HepG2 (cell line): Measurements from ENCODE around the gene NRSN2. TPM values are rescaled to one million over a fixed set of nuclear protein-coding genes. Genes with fewer than 3 reads are reported as not detected.

Experiments
- ATF4 ChIP-seq, 2 experiments: fragments of 450-650 bp in 1 of 2; sonication (generic) in 1 of 2; formaldehyde crosslinking; IDR thresholded peaks; 2 replicates each; pipeline versions ENCODE4 v1.5.0 to v1.8.0; 2020 to 2022; ENCODE audit warnings: mild to moderate bottlenecking in 1 of 2, missing genetic modification reagents in 1 of 2
- DNMT3B ChIP-seq: conservative IDR thresholded peaks from 2 replicates; pipeline ENCODE4 v1.6.1; 2016; ENCODE audit warnings: missing biosample characterization, control low read depth
- GATAD1 ChIP-seq: IDR thresholded peaks from 2 replicates; pipeline ENCODE4 v1.6.1; 2016; ENCODE audit warnings: missing genetic modification reagents, missing compliant biosample characterization
- HHEX ChIP-seq: IDR thresholded peaks from 2 replicates; pipeline ENCODE4 v1.6.1; 2016; ENCODE audit warnings: control low read depth
- MBNL3 ChIP-seq: fragments of 250-450 bp; sonication (Bioruptor Pico); conservative IDR thresholded peaks from 2 replicates; pipeline ENCODE4 v1.8.0; 2022; ENCODE audit warnings: mild to moderate bottlenecking, inconsistent platforms
- MIER2 ChIP-seq: IDR thresholded peaks from 2 replicates; pipeline ENCODE4 v1.6.1; 2016; ENCODE audit warnings: missing biosample characterization, missing genetic modification reagents
- PBX2 ChIP-seq: IDR thresholded peaks from 2 replicates; pipeline ENCODE4 v1.6.1; 2016; ENCODE audit warnings: control low read depth
- PHF20 ChIP-seq: sonication (generic); formaldehyde crosslinking; IDR thresholded peaks from 2 replicates; pipeline ENCODE4 v1.5.0; 2020; ENCODE audit warnings: mild to moderate bottlenecking, missing genetic modification reagents
- PREB ChIP-seq: sonication (generic); formaldehyde crosslinking; IDR thresholded peaks from 2 replicates; pipeline ENCODE4 v1.4.0; 2020; ENCODE audit warnings: missing genetic modification reagents
- SAFB2 ChIP-seq: sonication (generic); formaldehyde crosslinking; IDR thresholded peaks from 2 replicates; pipeline ENCODE4 v1.5.1; 2020; ENCODE audit warnings: missing genetic modification reagents, low read depth, mild to moderate bottlenecking, borderline replicate concordance
- SKIL ChIP-seq: sonication (generic); formaldehyde crosslinking; IDR thresholded peaks from 2 replicates; pipeline ENCODE4 v1.8.0; 2022; ENCODE audit warnings: missing genetic modification reagents, mild to moderate bottlenecking, moderate library complexity, borderline replicate concordance
- SMAD9 ChIP-seq: sonication (generic); formaldehyde crosslinking; IDR thresholded peaks from 2 replicates; pipeline ENCODE4 v1.5.1; 2020; ENCODE audit warnings: mild to moderate bottlenecking, missing genetic modification reagents
- WIZ ChIP-seq: sonication (generic); formaldehyde crosslinking; IDR thresholded peaks from 2 replicates; pipeline ENCODE4 v1.5.1; 2020; ENCODE audit warnings: mild to moderate bottlenecking, missing genetic modification reagents
- ZMYM3 ChIP-seq: sonication (generic); formaldehyde crosslinking; IDR thresholded peaks from 2 replicates; pipeline ENCODE4 v1.5.1; 2020; ENCODE audit warnings: mild to moderate bottlenecking, missing genetic modification reagents
- ZNF205 ChIP-seq: IDR thresholded peaks from 2 replicates; pipeline ENCODE4 v1.6.1; 2018; ENCODE audit warnings: missing biosample characterization, missing genetic modification reagents
- ZNF274 ChIP-seq: sonication (generic); formaldehyde crosslinking; IDR thresholded peaks from 2 replicates; pipeline ENCODE4 v1.5.1; 2020; ENCODE audit warnings: mild to moderate bottlenecking, missing genetic modification reagents
- ZNF383 ChIP-seq: sonication (generic); formaldehyde crosslinking; IDR thresholded peaks from 2 replicates; pipeline ENCODE4 v1.4.0; 2020; ENCODE audit warnings: missing genetic modification reagents, mild to moderate bottlenecking, borderline replicate concordance
- ZNF512 ChIP-seq: sonication (generic); formaldehyde crosslinking; IDR thresholded peaks from 2 replicates; pipeline ENCODE4 v1.4.0; 2020; ENCODE audit warnings: mild to moderate bottlenecking, missing genetic modification reagents
- polyA plus RNA-seq, 8 experiments: library from polyadenylated mRNA; depleted of rRNA in 3 of 8; stranded (reverse) in 7 of 8; unstranded in 1 of 8; fragments of >200 nt; fragmentation: Illumina TruSeq in 4 of 8; extraction: Trizol in 4 of 8; gene quantifications; 2 replicates each; pipeline versions ENCODE4 v1.2.1 to v1.2.3, GENCODE V29; 2011 to 2016; ENCODE audit warnings: low read depth in 4 of 8, missing spikeins in 1 of 8, mixed read lengths in 1 of 8; ENCODE audit not compliant: insufficient read depth in 1 of 8
- total RNA-seq, 5 experiments: library from RNA; depleted of rRNA; stranded (reverse); fragments of >200 nt; fragmentation: Illumina TruSeq; extraction: Trizol; gene quantifications; 2 replicates each; pipeline ENCODE4 v1.2.3, GENCODE V29; 2016; ENCODE audit warnings: low read depth in 1 of 5

Gene NRSN2
- total and polyA plus RNA-seq, 2 of the 13 experiments (the other 11 are each of a cell fraction or from before 2014, with no cell fraction given): 32.3 to 49.4 TPM

- TF ChIP-seq ATF4 (CRISPR knock-in tag; IDR thresholded peaks at IDR 0.05) (peak in 1 of 2 experiments; percentile 50; a peak in 2 of 4 replicates), MIER2 (CRISPR knock-in tag) (0 out of 2 replicates have a peak, but pooled peaks have one; percentile 3), ZNF512 (CRISPR knock-in tag) (peak; percentile 78; the same call in 1 of the 2 replicates), ZMYM3 (CRISPR knock-in tag) (peak; percentile 35; the same call in 1 of the 2 replicates), GATAD1 (CRISPR knock-in tag) (no peak), HHEX (CRISPR knock-in tag) (no peak), ZNF383 (CRISPR knock-in tag) (peak; percentile 61; the same call in 1 of the 2 replicates), ZNF274 (CRISPR knock-in tag) (no peak), SMAD9 (CRISPR knock-in tag) (0 out of 2 replicates have a peak, but pooled peaks have one; percentile 17), SAFB2 (CRISPR knock-in tag) (0 out of 2 replicates have a peak, but pooled peaks have one; percentile 5), DNMT3B (CRISPR knock-in tag) (peak; percentile 78; the same call in 1 of the 2 replicates), PREB (CRISPR knock-in tag) (no peak), SKIL (CRISPR knock-in tag) (0 out of 2 replicates have a peak, but pooled peaks have one; percentile 27), PBX2 (CRISPR knock-in tag) (0 out of 2 replicates have a peak, but pooled peaks have one; percentile 7), ZNF205 (CRISPR knock-in tag) (peak; percentile 4; the same call in 1 of the 2 replicates), PHF20 (CRISPR knock-in tag) (0 out of 2 replicates have a peak, but pooled peaks have one; percentile 6), WIZ (CRISPR knock-in tag) (no peak), MBNL3 (CRISPR knock-in tag) (0 out of 2 replicates have a peak, but pooled peaks have one; percentile 37)
Observed at GRCh38 chr20:346033-346639, 775 bp upstream of the NRSN2 start (continued).
